ENCODE results near the gene SPATA4. TPM values are rescaled to one million over a fixed set of nuclear protein-coding genes. Genes with fewer than 3 reads are reported as not detected.

Gene SPATA4
- total and polyA plus RNA-seq, 10 of the 15 experiments (the other 5 are each of a cell fraction or from before 2014, with no cell fraction given), result not detected

DNA sequence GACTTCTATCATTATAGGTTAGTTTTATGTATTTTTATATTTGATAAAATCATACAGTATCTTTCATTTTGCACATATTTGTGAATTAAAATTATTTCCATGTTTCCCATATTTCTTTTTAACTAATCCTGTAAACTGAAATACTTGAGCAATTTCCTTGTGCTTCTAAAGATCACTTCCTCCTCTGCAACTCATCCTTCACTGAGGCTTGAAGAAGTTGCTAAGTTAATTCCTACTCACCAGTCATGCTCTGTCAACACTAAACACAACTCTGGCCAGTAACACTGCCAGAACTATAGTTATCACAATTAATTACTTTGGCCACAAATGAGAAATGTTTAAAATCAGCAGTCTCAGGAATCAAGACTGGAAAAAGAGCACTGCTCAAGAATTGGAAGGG lies 6.7 kb downstream of the SPATA4 start:
- DNase-seq (ENCODE audit: low read depth, low spot score), result no peak
- no peaks in the 10 kb centered on the region for H3K27me3 ChIP-seq (replicated peaks in 1 of 2; ENCODE audit: control insufficient read depth in 2 of 2, insufficient read depth in 2 of 2, low read length in 1 of 2)
- no peak overlapping the region for H3K4me2 ChIP-seq (ENCODE audit: control insufficient read depth, insufficient read depth)
- RAD21 ChIA-PET (ENCODE audit: unreplicated experiment), result no interaction called here
- FAIRE-seq, result no peak
- no peaks in the 10 kb centered on the region for H3K36me3 ChIP-seq (ENCODE audit: control insufficient read depth in 2 of 2, insufficient read depth in 2 of 2, low read length in 1 of 2)
- BruUV-seq (replicated peaks), result no TSS peak
- ATAC-seq, result no peak
- CTCF ChIA-PET, result no interaction called here
- no peak overlapping the region for H3K9ac ChIP-seq (ENCODE audit: control insufficient read depth, insufficient read depth, low read length)
- in situ Hi-C loops (cut with MboI) (no loop called here), intact Hi-C loops (cut with micrococcal nuclease; ENCODE audit: unreplicated experiment) (no loop called here)
- H3K4me3 ChIP-seq, result no peak overlapping the region
- no peaks in the 10 kb centered on the region for H4K20me1 ChIP-seq (ENCODE audit: control insufficient read depth, insufficient read depth)
- TF ChIP-seq JUNB (IDR thresholded peaks at IDR 0.05) (no peak), NRF1 (conservative IDR thresholded peaks at IDR 0.05; ENCODE audit: low read depth, low read length) (no peak), CBX5 (IDR thresholded peaks at IDR 0.05; ENCODE audit: low read depth) (no peak), ZNF24 (IDR thresholded peaks at IDR 0.05) (no peak), SMARCA5 (IDR thresholded peaks at IDR 0.05) (no peak), CEBPB (IDR thresholded peaks at IDR 0.05; ENCODE audit: borderline replicate concordance in 1 of 2, low read depth in 2 of 2, low read length in 2 of 2) (no peak), JUND (IDR thresholded peaks at IDR 0.05; ENCODE audit: low read depth, low read length) (no peak), ZBED1 (IDR thresholded peaks at IDR 0.05; ENCODE audit: borderline replicate concordance) (no peak), CREM (IDR thresholded peaks at IDR 0.05; ENCODE audit: low read depth) (no peak), ZBTB4 (CRISPR knock-in tag; IDR thresholded peaks at IDR 0.05) (no peak), NBN (IDR thresholded peaks at IDR 0.05) (no peak), POLR2AphosphoS2 (IDR thresholded peaks at IDR 0.05; ENCODE audit: low read depth, low read length) (no peak), SP1 (IDR thresholded peaks at IDR 0.05; ENCODE audit: low read depth, low read length) (no peak), TCF3 (IDR thresholded peaks at IDR 0.05; ENCODE audit: borderline replicate concordance, insufficient read depth, low read depth, low read length) (no peak), TCF7 (IDR thresholded peaks at IDR 0.05; ENCODE audit: borderline replicate concordance) (no peak), POLR2AphosphoS5 (IDR thresholded peaks at IDR 0.05; ENCODE audit: low read length) (no peak), MEF2B (IDR thresholded peaks at IDR 0.05; ENCODE audit: partially characterized antibody, poor library complexity, severe bottlenecking) (no peak)
- TF ChIP-seq, protein P1, sequence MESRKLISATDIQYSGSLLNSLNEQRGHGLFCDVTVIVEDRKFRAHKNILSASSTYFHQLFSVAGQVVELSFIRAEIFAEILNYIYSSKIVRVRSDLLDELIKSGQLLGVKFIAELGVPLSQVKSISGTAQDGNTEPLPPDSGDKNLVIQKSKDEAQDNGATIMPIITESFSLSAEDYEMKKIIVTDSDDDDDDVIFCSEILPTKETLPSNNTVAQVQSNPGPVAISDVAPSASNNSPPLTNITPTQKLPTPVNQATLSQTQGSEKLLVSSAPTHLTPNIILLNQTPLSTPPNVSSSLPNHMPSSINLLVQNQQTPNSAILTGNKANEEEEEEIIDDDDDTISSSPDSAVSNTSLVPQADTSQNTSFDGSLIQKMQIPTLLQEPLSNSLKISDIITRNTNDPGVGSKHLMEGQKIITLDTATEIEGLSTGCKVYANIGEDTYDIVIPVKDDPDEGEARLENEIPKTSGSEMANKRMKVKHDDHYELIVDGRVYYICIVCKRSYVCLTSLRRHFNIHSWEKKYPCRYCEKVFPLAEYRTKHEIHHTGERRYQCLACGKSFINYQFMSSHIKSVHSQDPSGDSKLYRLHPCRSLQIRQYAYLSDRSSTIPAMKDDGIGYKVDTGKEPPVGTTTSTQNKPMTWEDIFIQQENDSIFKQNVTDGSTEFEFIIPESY (IDR thresholded peaks at IDR 0.05), result no peak
- TF ChIP-seq, protein P2, sequence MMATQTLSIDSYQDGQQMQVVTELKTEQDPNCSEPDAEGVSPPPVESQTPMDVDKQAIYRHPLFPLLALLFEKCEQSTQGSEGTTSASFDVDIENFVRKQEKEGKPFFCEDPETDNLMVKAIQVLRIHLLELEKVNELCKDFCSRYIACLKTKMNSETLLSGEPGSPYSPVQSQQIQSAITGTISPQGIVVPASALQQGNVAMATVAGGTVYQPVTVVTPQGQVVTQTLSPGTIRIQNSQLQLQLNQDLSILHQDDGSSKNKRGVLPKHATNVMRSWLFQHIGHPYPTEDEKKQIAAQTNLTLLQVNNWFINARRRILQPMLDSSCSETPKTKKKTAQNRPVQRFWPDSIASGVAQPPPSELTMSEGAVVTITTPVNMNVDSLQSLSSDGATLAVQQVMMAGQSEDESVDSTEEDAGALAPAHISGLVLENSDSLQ (IDR thresholded peaks at IDR 0.05), result no peak
- H2AFZ ChIP-seq (ENCODE audit: control insufficient read depth, low read depth, low read length), result no peak overlapping the region
- H3K79me2 ChIP-seq (ENCODE audit: control insufficient read depth, insufficient read depth, low read length), result no peaks in the 10 kb centered on the region
- SMC1A ChIA-PET (ENCODE audit: uncharacterized antibody, unreplicated experiment), result no interaction called here
- POLR2A ChIA-PET, result no interaction called here
- no peaks in the 10 kb centered on the region for H3K9me3 ChIP-seq (replicated peaks; ENCODE audit: control insufficient read depth, insufficient read depth, low read length)
- no peaks in the 10 kb centered on the region for H3K4me1 ChIP-seq (ENCODE audit: control insufficient read depth, insufficient read depth, low read length)
- no peak overlapping the region for H3K27ac ChIP-seq (ENCODE audit: control insufficient read depth, insufficient read depth)
